HS-5 (cell line): ENCODE measurements around the gene RAB44.
"Not testable (repeated sequence)": the region's sequence is repeated elsewhere in the genome, so short reads cannot be mapped to it uniquely, and the experiment has no call there.

Source experiments
- DNase-seq: peaks from one replicate; pipeline ENCODE4 v3.0.0-alpha.2; 2012; ENCODE audit warnings: low read depth

RAB44 gene

GRCh38 chr6:36706339-36706738, 8.7 kb downstream of the RAB44 start:
- no peak for DNase-seq

GRCh38 chr6:36712816-36713215, 15.2 kb downstream of the RAB44 start:
- DNase-seq, result no peak

- no peak for DNase-seq
Measured at GRCh38 chr6:36713846-36714245, 16.2 kb downstream of the RAB44 start.

GRCh38 chr6:36714511-36714910, 16.9 kb downstream of the RAB44 start:
- no peak for DNase-seq

- DNase-seq, result no peak
Measured at GRCh38 chr6:36715469-36715868, 17.8 kb downstream of the RAB44 start.

GRCh38 chr6:36716476-36717093, 19.0 kb downstream of the RAB44 start:
- DNase-seq, result no peak

GRCh38 chr6:36717231-36717825, 19.7 kb downstream of the RAB44 start:
- no peak for DNase-seq

- no peak for DNase-seq
Measured at GRCh38 chr6:36717871-36718540, 20.4 kb downstream of the RAB44 start.

- DNase-seq, result no peak
Measured at GRCh38 chr6:36718560-36718959, 20.9 kb downstream of the RAB44 start.

GRCh38 chr6:36719126-36719525, 21.5 kb downstream of the RAB44 start:
- no peak for DNase-seq

- DNase-seq, result no peak
Measured at GRCh38 chr6:36720251-36721141, 22.9 kb downstream of the RAB44 start.

GRCh38 chr6:36721369-36722140, 23.9 kb downstream of the RAB44 start:
- no peak for DNase-seq

GRCh38 chr6:36722365-36722764, 24.7 kb downstream of the RAB44 start:
- DNase-seq, result no peak

- no peak for DNase-seq
Measured at GRCh38 chr6:36722879-36723278, 25.3 kb downstream of the RAB44 start.

GRCh38 chr6:36723992-36724391, 26.4 kb downstream of the RAB44 start:
- not testable (repeated sequence) for DNase-seq

- DNase-seq, result no peak
Measured at GRCh38 chr6:36724514-36725390, 27.1 kb downstream of the RAB44 start.

- no peak for DNase-seq
Measured at GRCh38 chr6:36725581-36725980, 28.0 kb downstream of the RAB44 start.

GRCh38 chr6:36727505-36728021, 29.9 kb downstream of the RAB44 start:
- no peak for DNase-seq

GRCh38 chr6:36728289-36729160, 30.9 kb downstream of the RAB44 start:
- no peak for DNase-seq

GRCh38 chr6:36729161-36729524, 31.5 kb downstream of the RAB44 start:
- no peak for DNase-seq
